Uterus (tissue), 2 donors: ENCODE measurements around the gene CCDC195.

ENCODE experiments used
- POLR2A ChIP-seq, 2 donors: fragments of 450-650 bp; IDR thresholded peaks; one replicate each; pipeline ENCODE4 v1.6.1; 2016; ENCODE audit warnings: antibody characterized with exemption in 2 of 2, mild to moderate bottlenecking in 1 of 2, moderate library complexity in 1 of 2
- TF ChIP-seq, protein P1 (sequence below), 4 experiments: fragments of 200-600 bp in 2 of 4; fragments of 450-650 bp in 2 of 4; sonication (generic) in 2 of 4; IDR thresholded peaks; one replicate each; pipeline ENCODE4 v1.5.1; 2016 to 2019; ENCODE audit warnings: antibody characterized with exemption in 4 of 4, mild to moderate bottlenecking in 2 of 4, moderate library complexity in 1 of 4

DNA sequence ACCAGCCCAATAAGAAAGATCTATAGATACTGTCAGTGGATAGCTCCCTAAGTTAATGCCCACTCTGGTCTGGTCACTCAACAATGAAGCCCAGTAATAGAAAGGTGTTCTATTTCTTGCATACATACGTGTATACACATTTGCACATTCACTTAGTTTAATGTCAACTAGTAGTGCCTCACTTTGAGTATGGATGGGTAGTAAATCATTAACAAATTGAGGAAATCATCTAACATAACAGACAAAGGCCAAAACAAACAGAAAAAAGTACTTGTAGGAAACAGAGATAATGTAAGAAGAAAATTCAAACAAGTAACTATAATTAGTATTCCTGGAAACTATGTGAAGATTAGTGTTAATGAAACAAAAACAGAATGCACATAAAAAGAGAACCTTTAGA lies 13.3 kb upstream of the CCDC195 start:
- TF ChIP-seq POLR2A (IDR thresholded peaks at IDR 0.05): no peak
- TF ChIP-seq, protein P1, sequence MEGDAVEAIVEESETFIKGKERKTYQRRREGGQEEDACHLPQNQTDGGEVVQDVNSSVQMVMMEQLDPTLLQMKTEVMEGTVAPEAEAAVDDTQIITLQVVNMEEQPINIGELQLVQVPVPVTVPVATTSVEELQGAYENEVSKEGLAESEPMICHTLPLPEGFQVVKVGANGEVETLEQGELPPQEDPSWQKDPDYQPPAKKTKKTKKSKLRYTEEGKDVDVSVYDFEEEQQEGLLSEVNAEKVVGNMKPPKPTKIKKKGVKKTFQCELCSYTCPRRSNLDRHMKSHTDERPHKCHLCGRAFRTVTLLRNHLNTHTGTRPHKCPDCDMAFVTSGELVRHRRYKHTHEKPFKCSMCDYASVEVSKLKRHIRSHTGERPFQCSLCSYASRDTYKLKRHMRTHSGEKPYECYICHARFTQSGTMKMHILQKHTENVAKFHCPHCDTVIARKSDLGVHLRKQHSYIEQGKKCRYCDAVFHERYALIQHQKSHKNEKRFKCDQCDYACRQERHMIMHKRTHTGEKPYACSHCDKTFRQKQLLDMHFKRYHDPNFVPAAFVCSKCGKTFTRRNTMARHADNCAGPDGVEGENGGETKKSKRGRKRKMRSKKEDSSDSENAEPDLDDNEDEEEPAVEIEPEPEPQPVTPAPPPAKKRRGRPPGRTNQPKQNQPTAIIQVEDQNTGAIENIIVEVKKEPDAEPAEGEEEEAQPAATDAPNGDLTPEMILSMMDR (IDR thresholded peaks at IDR 0.05): no peak
